HEK293 (cell line): ENCODE measurements around the gene MPC2.

ENCODE experiments used
- CTCF ChIA-PET: fragments of 350-600 bp; formaldehyde crosslinking; extraction: SDS; loops from one replicate; lab custom pipeline; 2021; ENCODE audit warnings: antibody characterized with exemption; lab: Yijun Ruan, JAX
- POLR2A ChIA-PET: fragments of 300-600 bp; formaldehyde crosslinking; extraction: SDS; loops from one replicate; lab custom pipeline; 2020; ENCODE audit warnings: antibody characterized with exemption, inconsistent platforms; lab: Yijun Ruan, JAX
- H3K27ac ChIP-seq: fragments of 200-500 bp; sonication (Bioruptor generic); 2 replicates; pipeline ENCODE4 v1.5.1; 2014; ENCODE audit warnings: low read depth, low read length, control low read depth, inconsistent platforms; ENCODE audit errors: extremely low read depth
- H3K36me3 ChIP-seq, 2 experiments: fragments of 200-500 bp in 1 of 2; sonication (Bioruptor generic) in 1 of 2; 1 replicate in 1 of 2; 2 replicates in 1 of 2; pipeline ENCODE4 v1.5.1; 2014 to 2017; ENCODE audit warnings: inconsistent platforms in 2 of 2, low read length in 2 of 2; ENCODE audit not compliant: control insufficient read depth in 2 of 2, insufficient read depth in 1 of 2
- H3K4me1 ChIP-seq: fragments of 200-500 bp; sonication (Bioruptor generic); 2 replicates; pipeline ENCODE4 v1.5.1; 2014; ENCODE audit warnings: mild to moderate bottlenecking, low read length, inconsistent platforms; ENCODE audit not compliant: control insufficient read depth, insufficient read depth
- H3K4me3 ChIP-seq: 2 replicates; pipeline ENCODE4 v1.5.1; 2011; ENCODE audit warnings: low read depth, mild to moderate bottlenecking, control low read depth, low read length, moderate library complexity
- H3K9me3 ChIP-seq: fragments of 200-500 bp; sonication (Bioruptor generic); 2 replicates; pipeline ENCODE4 v1.5.1; 2014; ENCODE audit warnings: low read depth, low read length, inconsistent platforms; ENCODE audit not compliant: control insufficient read depth, insufficient read depth
- BCL11B ChIP-seq: fragments of 450-650 bp; formaldehyde crosslinking; IDR thresholded peaks from 2 replicates; pipeline ENCODE4 v1.5.1; 2016; ENCODE audit warnings: low read depth, missing biosample characterization, missing genetic modification characterization
- FEZF1 ChIP-seq: fragments of 450-650 bp; formaldehyde crosslinking; IDR thresholded peaks from 2 replicates; pipeline ENCODE4 v1.5.1; 2016; ENCODE audit warnings: missing biosample characterization, missing genetic modification characterization
- MZF1 ChIP-seq: fragments of 450-650 bp; formaldehyde crosslinking; IDR thresholded peaks from 2 replicates; pipeline ENCODE4 v1.5.1; 2017; ENCODE audit warnings: missing biosample characterization, missing genetic modification characterization, borderline replicate concordance
- SCRT2 ChIP-seq: fragments of 450-650 bp; formaldehyde crosslinking; IDR thresholded peaks from 2 replicates; pipeline ENCODE4 v1.5.1; 2016; ENCODE audit warnings: missing biosample characterization, missing genetic modification characterization
- SETDB1 ChIP-seq: IDR thresholded peaks from one replicate; pipeline ENCODE4 v1.6.1; 2017; ENCODE audit warnings: mild to moderate bottlenecking, low read length, moderate library complexity, mixed read lengths; ENCODE audit not compliant: insufficient read length
- ZBTB17 ChIP-seq: fragments of 450-650 bp; formaldehyde crosslinking; IDR thresholded peaks from 2 replicates; pipeline ENCODE4 v1.5.1; 2016; ENCODE audit warnings: missing biosample characterization, missing genetic modification characterization
- ZEB2 ChIP-seq: fragments of 450-650 bp; formaldehyde crosslinking; IDR thresholded peaks from 2 replicates; pipeline ENCODE4 v1.5.1; 2016; ENCODE audit warnings: missing biosample characterization, missing genetic modification characterization
- ZNF10 ChIP-seq: fragments of 450-650 bp; formaldehyde crosslinking; IDR thresholded peaks from 2 replicates; pipeline ENCODE4 v1.5.1; 2017; ENCODE audit warnings: missing biosample characterization, missing genetic modification characterization
- ZNF132 ChIP-seq: fragments of 450-650 bp; formaldehyde crosslinking; IDR thresholded peaks from 2 replicates; pipeline ENCODE4 v1.5.1; 2017; ENCODE audit warnings: missing biosample characterization, missing genetic modification characterization, borderline replicate concordance
- ZNF155 ChIP-seq: fragments of 450-650 bp; formaldehyde crosslinking; IDR thresholded peaks from 2 replicates; pipeline ENCODE4 v1.5.1; 2016; ENCODE audit warnings: missing biosample characterization, missing genetic modification characterization
- ZNF202 ChIP-seq: fragments of 450-650 bp; formaldehyde crosslinking; IDR thresholded peaks from 2 replicates; pipeline ENCODE4 v1.5.1; 2016; ENCODE audit warnings: missing biosample characterization, missing genetic modification characterization, borderline replicate concordance
- ZNF292 ChIP-seq: fragments of 450-650 bp; formaldehyde crosslinking; IDR thresholded peaks from 2 replicates; pipeline ENCODE4 v1.5.1; 2016; ENCODE audit warnings: low read depth, missing biosample characterization, missing genetic modification characterization, borderline replicate concordance
- ZNF544 ChIP-seq: fragments of 450-650 bp; formaldehyde crosslinking; IDR thresholded peaks from 2 replicates; pipeline ENCODE4 v1.5.0; 2017; ENCODE audit warnings: missing biosample characterization, missing genetic modification characterization
- ZNF629 ChIP-seq: fragments of 450-650 bp; formaldehyde crosslinking; IDR thresholded peaks from 2 replicates; pipeline ENCODE4 v1.5.1; 2017; ENCODE audit warnings: missing biosample characterization, missing genetic modification characterization
- ZNF791 ChIP-seq: fragments of 450-650 bp; formaldehyde crosslinking; IDR thresholded peaks from 2 replicates; pipeline ENCODE4 v1.5.1; 2016; ENCODE audit warnings: missing biosample characterization, missing genetic modification characterization
- TF ChIP-seq, protein P1 (sequence below): fragments of 450-650 bp; formaldehyde crosslinking; IDR thresholded peaks from 2 replicates; pipeline ENCODE4 v1.5.1; 2017; ENCODE audit warnings: missing biosample characterization, missing genetic modification characterization
- TF ChIP-seq, protein P2 (sequence below): fragments of 450-650 bp; formaldehyde crosslinking; IDR thresholded peaks from 2 replicates; pipeline ENCODE4 v1.5.1; 2016; ENCODE audit warnings: missing biosample characterization, missing genetic modification characterization
- TF ChIP-seq, protein P3 (sequence below): fragments of 450-650 bp; formaldehyde crosslinking; IDR thresholded peaks from 2 replicates; pipeline ENCODE4 v1.5.1; 2016; ENCODE audit warnings: missing biosample characterization, missing genetic modification characterization
- TF ChIP-seq, protein P4 (sequence below): fragments of 450-650 bp; formaldehyde crosslinking; IDR thresholded peaks from 2 replicates; pipeline ENCODE4 v1.5.1; 2016; ENCODE audit warnings: missing biosample characterization, missing genetic modification characterization
- TF ChIP-seq, protein P5 (sequence below): fragments of 450-650 bp; formaldehyde crosslinking; IDR thresholded peaks from 2 replicates; pipeline ENCODE4 v1.5.1; 2016; ENCODE audit warnings: missing biosample characterization, missing genetic modification characterization

Gene MPC2

DNA sequence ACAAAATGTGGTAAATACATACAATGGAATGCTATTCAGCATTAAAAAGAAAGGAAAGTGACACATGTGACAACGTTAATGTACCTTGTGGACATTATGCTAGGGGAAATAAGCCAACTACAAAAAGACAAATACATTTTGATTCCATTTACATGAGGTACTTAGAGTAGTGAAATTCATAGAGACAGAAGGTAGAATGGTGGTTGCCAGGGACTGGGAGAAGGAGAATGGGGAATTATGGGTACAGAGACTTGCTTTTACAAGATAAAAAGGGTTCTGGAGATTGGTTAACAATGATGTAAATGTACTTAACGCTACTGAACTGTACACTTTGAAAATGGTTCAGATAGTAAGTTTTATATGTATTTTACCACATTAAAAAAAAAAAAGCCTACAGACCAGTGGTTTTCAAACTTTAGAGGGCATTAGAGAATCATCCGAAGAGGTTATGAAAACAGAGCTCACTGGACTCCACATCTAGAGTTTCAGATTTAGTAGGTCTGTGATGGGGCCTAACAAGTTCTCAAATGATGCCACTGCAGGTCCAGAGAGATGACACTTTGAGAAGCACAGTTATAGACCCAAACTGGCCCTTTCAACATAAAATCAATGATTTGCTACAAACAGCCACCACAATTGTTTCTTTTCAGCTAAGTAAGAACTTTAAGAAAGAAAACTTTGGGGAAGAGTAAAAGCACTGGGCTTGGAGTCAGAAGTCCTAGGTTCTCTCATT lies 13.4 kb downstream of the MPC2 start:
- peaks cover 14% of the 10 kb centered on the region for H3K4me1 ChIP-seq
- H3K9me3 ChIP-seq: no peaks in the 10 kb centered on the region
- TF ChIP-seq ZEB2 (tag by site-specific recombination) (no peak), ZNF10 (tag by site-specific recombination) (peak; percentile 45; the same call in 1 of the 2 replicates), ZNF132 (no peak)
- TF ChIP-seq, protein P1, sequence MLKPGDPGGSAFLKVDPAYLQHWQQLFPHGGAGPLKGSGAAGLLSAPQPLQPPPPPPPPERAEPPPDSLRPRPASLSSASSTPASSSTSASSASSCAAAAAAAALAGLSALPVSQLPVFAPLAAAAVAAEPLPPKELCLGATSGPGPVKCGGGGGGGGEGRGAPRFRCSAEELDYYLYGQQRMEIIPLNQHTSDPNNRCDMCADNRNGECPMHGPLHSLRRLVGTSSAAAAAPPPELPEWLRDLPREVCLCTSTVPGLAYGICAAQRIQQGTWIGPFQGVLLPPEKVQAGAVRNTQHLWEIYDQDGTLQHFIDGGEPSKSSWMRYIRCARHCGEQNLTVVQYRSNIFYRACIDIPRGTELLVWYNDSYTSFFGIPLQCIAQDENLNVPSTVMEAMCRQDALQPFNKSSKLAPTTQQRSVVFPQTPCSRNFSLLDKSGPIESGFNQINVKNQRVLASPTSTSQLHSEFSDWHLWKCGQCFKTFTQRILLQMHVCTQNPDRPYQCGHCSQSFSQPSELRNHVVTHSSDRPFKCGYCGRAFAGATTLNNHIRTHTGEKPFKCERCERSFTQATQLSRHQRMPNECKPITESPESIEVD (tag by site-specific recombination): peak; percentile 21; the same call in 1 of the 2 replicates
- TF ChIP-seq, protein P2, sequence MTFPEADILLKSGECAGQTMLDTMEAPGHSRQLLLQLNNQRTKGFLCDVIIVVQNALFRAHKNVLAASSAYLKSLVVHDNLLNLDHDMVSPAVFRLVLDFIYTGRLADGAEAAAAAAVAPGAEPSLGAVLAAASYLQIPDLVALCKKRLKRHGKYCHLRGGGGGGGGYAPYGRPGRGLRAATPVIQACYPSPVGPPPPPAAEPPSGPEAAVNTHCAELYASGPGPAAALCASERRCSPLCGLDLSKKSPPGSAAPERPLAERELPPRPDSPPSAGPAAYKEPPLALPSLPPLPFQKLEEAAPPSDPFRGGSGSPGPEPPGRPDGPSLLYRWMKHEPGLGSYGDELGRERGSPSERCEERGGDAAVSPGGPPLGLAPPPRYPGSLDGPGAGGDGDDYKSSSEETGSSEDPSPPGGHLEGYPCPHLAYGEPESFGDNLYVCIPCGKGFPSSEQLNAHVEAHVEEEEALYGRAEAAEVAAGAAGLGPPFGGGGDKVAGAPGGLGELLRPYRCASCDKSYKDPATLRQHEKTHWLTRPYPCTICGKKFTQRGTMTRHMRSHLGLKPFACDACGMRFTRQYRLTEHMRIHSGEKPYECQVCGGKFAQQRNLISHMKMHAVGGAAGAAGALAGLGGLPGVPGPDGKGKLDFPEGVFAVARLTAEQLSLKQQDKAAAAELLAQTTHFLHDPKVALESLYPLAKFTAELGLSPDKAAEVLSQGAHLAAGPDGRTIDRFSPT: no peak
- TF ChIP-seq, all 188 proteins: peak for 2
- Histone ChIP-seq H3K36me3 (no peaks in the 10 kb centered on the region; a peak in 1 of 3 replicates), H3K27ac (no peak overlapping the region), H3K4me3 (no peak overlapping the region)
- ChIA-PET CTCF (interaction anchor here (0.6 kb wide), 1 partner anchor 46 kb away, joined by 4 read pairs; no protein-coding TSS in a partner anchor), POLR2A (interaction anchor here (0.5 to 1.5 kb wide), 3 partner anchors 12 to 101 kb away, joined by 5 to 8 read pairs (median 7); partner anchors contain the start of gene DCAF6)

DNA sequence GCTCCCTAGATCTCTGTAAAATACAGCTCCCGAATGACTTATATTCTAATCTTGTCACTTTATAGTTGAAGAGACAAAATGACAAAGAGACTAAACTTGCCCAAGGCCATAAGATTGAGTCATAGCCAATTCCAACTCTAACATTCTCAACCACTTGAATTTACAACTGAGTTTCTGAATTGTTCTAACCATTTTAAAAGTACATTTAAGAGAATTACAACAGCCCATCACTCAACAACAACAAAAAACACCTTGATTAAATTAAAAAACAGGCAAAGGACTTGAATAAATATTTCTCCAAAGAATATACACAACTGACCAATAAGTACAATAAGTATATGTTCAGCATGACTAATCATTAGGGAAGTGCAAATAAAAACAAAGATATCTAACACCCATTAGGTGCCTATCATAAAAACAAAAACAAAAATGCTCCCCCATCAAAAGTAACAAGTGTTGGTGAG lies 14.2 kb downstream of the MPC2 start:
- Histone ChIP-seq H3K4me3 (no peak overlapping the region), H3K36me3 (peaks cover 0 to 6% of the 10 kb centered on the region in 2 experiments; a peak in 2 of 3 replicates), H3K27ac (no peak overlapping the region), H3K9me3 (no peaks in the 10 kb centered on the region), H3K4me1 (peaks cover 12% of the 10 kb centered on the region)
- POLR2A ChIA-PET: interaction anchor here (1.5 kb wide), 2 partner anchors 11 to 13 kb away, joined by 3 to 7 read pairs; partner anchors contain the start of gene DCAF6
- CTCF ChIA-PET: no interaction called here
- no peak for TF ChIP-seq ZNF544 (tag by site-specific recombination)
- TF ChIP-seq, protein P3, sequence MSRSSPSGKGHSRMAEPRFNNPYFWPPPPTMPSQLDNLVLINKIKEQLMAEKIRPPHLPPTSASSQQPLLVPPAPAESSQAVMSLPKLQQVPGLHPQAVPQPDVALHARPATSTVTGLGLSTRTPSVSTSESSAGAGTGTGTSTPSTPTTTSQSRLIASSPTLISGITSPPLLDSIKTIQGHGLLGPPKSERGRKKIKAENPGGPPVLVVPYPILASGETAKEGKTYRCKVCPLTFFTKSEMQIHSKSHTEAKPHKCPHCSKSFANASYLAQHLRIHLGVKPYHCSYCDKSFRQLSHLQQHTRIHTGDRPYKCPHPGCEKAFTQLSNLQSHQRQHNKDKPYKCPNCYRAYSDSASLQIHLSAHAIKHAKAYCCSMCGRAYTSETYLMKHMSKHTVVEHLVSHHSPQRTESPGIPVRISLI (tag by site-specific recombination): 0 out of 2 replicates have a peak, but pooled peaks have one; percentile 47
- TF ChIP-seq, protein P2: no peak
- TF ChIP-seq ZNF629 (tag by site-specific recombination): peak; percentile 33; the same call in 1 of the 2 replicates
- no peak for TF ChIP-seq ZNF791
- no peak for TF ChIP-seq ZNF155 (tag by site-specific recombination)
- TF ChIP-seq SETDB1: no peak
- TF ChIP-seq, protein P4, sequence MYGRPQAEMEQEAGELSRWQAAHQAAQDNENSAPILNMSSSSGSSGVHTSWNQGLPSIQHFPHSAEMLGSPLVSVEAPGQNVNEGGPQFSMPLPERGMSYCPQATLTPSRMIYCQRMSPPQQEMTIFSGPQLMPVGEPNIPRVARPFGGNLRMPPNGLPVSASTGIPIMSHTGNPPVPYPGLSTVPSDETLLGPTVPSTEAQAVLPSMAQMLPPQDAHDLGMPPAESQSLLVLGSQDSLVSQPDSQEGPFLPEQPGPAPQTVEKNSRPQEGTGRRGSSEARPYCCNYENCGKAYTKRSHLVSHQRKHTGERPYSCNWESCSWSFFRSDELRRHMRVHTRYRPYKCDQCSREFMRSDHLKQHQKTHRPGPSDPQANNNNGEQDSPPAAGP: no peak
- no peak for TF ChIP-seq BCL11B (tag by site-specific recombination)
- peak; percentile 38; the same call in 1 of the 2 replicates for TF ChIP-seq FEZF1 (tag by site-specific recombination)
- no peak for TF ChIP-seq ZNF202 (tag by site-specific recombination)
- 0 out of 2 replicates have a peak, but pooled peaks have one; percentile 16 for TF ChIP-seq SCRT2 (tag by site-specific recombination)
- TF ChIP-seq, protein P5, sequence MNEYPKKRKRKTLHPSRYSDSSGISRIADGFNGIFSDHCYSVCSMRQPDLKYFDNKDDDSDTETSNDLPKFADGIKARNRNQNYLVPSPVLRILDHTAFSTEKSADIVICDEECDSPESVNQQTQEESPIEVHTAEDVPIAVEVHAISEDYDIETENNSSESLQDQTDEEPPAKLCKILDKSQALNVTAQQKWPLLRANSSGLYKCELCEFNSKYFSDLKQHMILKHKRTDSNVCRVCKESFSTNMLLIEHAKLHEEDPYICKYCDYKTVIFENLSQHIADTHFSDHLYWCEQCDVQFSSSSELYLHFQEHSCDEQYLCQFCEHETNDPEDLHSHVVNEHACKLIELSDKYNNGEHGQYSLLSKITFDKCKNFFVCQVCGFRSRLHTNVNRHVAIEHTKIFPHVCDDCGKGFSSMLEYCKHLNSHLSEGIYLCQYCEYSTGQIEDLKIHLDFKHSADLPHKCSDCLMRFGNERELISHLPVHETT: 0 out of 2 replicates have a peak, but pooled peaks have one; percentile 36
- TF ChIP-seq, protein P1 (tag by site-specific recombination): peak; percentile 91
- TF ChIP-seq ZBTB17 (tag by site-specific recombination): no peak
- TF ChIP-seq MZF1: 0 out of 2 replicates have a peak, but pooled peaks have one; percentile 20
- no peak for TF ChIP-seq ZNF292
